Type B pancreatic cell (in vitro differentiated cells): ENCODE data around the gene FNDC10. TPM values are rescaled to one million over a fixed set of nuclear protein-coding genes. Genes with fewer than 3 reads are reported as not detected.

Source experiments
- DNase-seq: peaks from one replicate; pipeline ENCODE4 v3.0.0; 2021; ENCODE audit warnings: mixed read lengths; ENCODE audit not compliant: unreplicated experiment; ENCODE audit errors: extremely low spot score
- H3K27ac Mint-ChIP-seq: 2 replicates; pipeline ENCODE4 v1.8.0; 2021; ENCODE audit warnings: mild to moderate bottlenecking, mixed read lengths
- H3K27me3 Mint-ChIP-seq: 2 replicates; pipeline ENCODE4 v1.8.0; 2021; ENCODE audit warnings: mixed read lengths
- H3K36me3 Mint-ChIP-seq: 2 replicates; pipeline ENCODE4 v1.8.0; 2021; ENCODE audit warnings: mixed read lengths
- H3K4me1 Mint-ChIP-seq: one replicate; pipeline ENCODE4 v1.8.0; 2021; ENCODE audit warnings: mixed read lengths; ENCODE audit not compliant: unreplicated experiment
- H3K4me3 Mint-ChIP-seq: 2 replicates; pipeline ENCODE4 v1.8.0; 2021; ENCODE audit warnings: mild to moderate bottlenecking, mixed read lengths
- H3K9me3 Mint-ChIP-seq: 2 replicates; pipeline ENCODE4 v1.8.0; 2021; ENCODE audit warnings: mixed read lengths
- CTCF ChIP-seq: fragments of 200-600 bp; sonication (generic); conservative IDR thresholded peaks from 2 replicates; pipeline ENCODE4 v1.5.0; 2021; ENCODE audit warnings: antibody characterized with exemption, mild to moderate bottlenecking
- total RNA-seq: library from RNA; stranded (reverse); gene quantifications from 2 replicates; pipeline ENCODE4 v1.2.1, GENCODE V29; 2021; ENCODE audit warnings: low replicate concordance

The FNDC10 gene
- total RNA-seq, 1 donor from 2014 or later: 9.3 TPM

DNA sequence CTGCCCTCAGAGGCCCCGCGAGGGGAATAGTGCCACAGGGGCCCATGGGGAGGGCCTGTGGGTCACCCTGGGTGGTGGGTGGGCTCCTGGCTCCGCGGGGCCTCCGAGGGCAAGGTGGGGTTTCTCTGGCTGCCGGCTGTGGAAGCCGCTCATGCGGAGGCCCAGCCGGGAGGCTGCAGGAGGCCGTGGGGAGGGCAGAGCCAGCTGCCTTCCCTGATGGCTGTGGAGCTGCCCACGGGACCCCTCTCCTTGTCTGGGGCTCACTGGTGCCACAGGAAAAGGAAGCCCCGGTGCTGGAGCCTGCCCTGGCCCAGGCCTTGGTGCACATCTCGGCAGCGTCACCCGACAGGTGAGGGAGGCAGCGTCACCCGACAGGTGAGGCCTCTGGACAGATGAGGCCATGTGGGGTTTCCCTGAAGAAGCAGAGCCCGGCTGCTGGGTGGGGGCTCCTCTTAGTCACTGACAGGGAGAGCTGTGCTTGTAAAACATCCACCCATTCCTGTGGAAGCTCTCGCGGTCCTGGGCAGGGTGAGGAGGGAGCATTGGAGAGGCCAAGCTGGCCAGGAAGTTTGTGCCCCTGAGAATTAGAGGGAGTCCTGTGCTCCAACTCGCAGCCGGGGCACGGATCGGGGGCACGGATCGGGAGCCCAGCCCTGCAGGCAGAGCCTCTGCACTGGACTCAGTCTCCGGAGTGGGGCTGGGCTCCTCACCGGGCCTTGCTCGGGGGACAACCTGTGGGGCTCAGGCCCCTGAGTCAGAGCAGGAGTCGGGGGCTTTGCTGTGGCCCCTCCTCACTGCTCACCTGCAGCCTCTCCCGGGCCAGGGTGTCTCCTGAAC is 21.5 kb upstream of the FNDC10 start:
- H3K27me3 Mint-ChIP-seq: no peaks in the 10 kb centered on the region
- no peaks in the 10 kb centered on the region for H3K36me3 Mint-ChIP-seq
- H3K9me3 Mint-ChIP-seq: no peaks in the 10 kb centered on the region
- H3K27ac Mint-ChIP-seq: no peak overlapping the region
- no peak overlapping the region for H3K4me3 Mint-ChIP-seq
- no peak for TF ChIP-seq CTCF
- no peaks in the 10 kb centered on the region for H3K4me1 Mint-ChIP-seq
- no peak for DNase-seq

DNA sequence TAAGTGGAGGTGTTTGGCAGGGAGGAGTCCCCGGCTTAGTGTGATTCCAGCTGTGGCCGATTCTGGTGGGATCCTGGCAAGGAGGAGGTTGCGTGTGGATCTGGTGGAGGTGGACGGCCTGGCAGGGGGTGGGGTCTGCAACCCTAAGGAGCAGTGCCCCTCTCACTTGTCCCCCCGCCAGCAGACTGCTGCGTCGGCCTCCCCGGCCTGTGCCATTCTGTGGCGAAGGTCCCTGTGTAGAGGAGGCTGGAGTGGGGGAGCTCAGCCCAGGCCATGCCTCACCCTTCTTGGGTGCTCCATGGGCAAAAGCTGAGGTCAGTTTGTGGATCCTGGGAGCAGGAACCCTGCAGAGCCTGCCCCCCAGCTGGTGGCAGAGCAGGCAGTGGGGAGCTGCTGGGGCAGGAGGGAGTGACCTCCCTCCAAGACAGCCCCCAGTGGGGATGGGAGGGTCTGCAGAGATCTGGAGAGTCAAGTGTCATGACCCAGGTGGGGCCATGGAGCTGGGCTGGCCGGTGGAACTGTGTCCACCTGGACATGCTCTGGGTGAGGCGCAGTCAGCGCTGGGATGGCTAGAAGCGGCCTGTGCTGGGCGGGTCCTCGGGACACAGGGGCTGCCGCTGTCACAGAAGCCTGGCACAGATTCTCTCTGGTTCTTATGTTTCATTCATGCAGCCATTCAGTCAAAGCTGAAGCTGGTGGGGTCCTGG is 20.7 kb upstream of the FNDC10 start:
- Mint-ChIP-seq H3K27ac (no peak overlapping the region), H3K4me3 (no peak overlapping the region), H3K4me1 (no peaks in the 10 kb centered on the region), H3K36me3 (no peaks in the 10 kb centered on the region), H3K27me3 (no peaks in the 10 kb centered on the region), H3K9me3 (no peaks in the 10 kb centered on the region)
- no peak for TF ChIP-seq CTCF
- DNase-seq: no peak

DNA sequence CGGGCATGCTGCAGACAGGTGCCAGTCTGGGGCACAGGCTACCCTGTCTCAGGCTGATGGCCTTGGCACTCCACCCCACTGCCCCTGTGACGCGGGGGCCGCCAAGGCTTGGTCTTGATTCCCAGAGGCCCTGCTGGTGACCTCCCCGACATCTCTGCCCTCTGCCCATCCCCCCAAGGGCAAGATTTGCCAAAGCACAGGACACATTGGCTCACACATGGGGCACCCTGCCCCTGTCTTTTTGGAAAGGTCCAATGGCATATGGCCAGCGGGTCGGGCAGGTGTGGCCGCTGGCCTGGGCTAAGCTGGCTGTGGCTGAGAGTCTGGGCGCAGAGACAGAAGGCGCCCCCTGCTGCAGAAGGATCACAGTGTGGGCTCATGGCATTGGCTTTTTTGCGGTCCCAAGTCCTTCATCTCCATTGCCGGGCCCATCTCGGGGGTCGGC is 20.0 kb upstream of the FNDC10 start:
- Mint-ChIP-seq H3K4me1 (no peaks in the 10 kb centered on the region), H3K36me3 (no peaks in the 10 kb centered on the region), H3K4me3 (no peak overlapping the region), H3K9me3 (no peaks in the 10 kb centered on the region), H3K27me3 (no peaks in the 10 kb centered on the region), H3K27ac (no peak overlapping the region)
- TF ChIP-seq CTCF: peak; percentile 27
- no peak for DNase-seq

- H3K36me3 Mint-ChIP-seq: no peaks in the 10 kb centered on the region
- H3K4me1 Mint-ChIP-seq: peaks cover 12% of the 10 kb centered on the region
- no peak overlapping the region for H3K27ac Mint-ChIP-seq
- H3K4me3 Mint-ChIP-seq: no peak overlapping the region
- no peak for TF ChIP-seq CTCF
- no peaks in the 10 kb centered on the region for H3K27me3 Mint-ChIP-seq
- no peaks in the 10 kb centered on the region for H3K9me3 Mint-ChIP-seq
- no peak for DNase-seq
Measured at GRCh38 chr1:1618396-1619068, 18.6 kb upstream of the FNDC10 start.

- Mint-ChIP-seq H3K9me3 (no peaks in the 10 kb centered on the region), H3K4me1 (peaks cover 13% of the 10 kb centered on the region), H3K27ac (peak overlapping the region; percentile 70), H3K27me3 (no peaks in the 10 kb centered on the region), H3K36me3 (no peaks in the 10 kb centered on the region), H3K4me3 (peak overlapping the region; percentile 91)
- no peak for DNase-seq
- no peak for TF ChIP-seq CTCF
Measured at GRCh38 chr1:1617925-1618324, 18.0 kb upstream of the FNDC10 start.
